T47D (cell line): ENCODE measurements around the gene PTPRE.
A peak's percentile ranks its signal among the peaks of the same experiment; 100 is the strongest.

Experiments
- DNase-seq, 2 experiments: peaks; one replicate each; pipeline versions ENCODE4 v3.0.0 to v3.0.0-alpha.2; 2011 to 2012; ENCODE audit warnings: low read depth in 1 of 2, low spot score in 1 of 2
- JUND ChIP-seq: IDR thresholded peaks from 2 replicates; pipeline ENCODE4 v1.6.1; 2012; ENCODE audit warnings: low read depth
- in situ Hi-C: cut with HindIII; loops from 2 replicates; pipeline ENCODE4 v1.10.0; 2016; ENCODE audit warnings: low sequenced_read_pairs, low pct_unique_long_range_greater_than_20kb

PTPRE gene

DNA sequence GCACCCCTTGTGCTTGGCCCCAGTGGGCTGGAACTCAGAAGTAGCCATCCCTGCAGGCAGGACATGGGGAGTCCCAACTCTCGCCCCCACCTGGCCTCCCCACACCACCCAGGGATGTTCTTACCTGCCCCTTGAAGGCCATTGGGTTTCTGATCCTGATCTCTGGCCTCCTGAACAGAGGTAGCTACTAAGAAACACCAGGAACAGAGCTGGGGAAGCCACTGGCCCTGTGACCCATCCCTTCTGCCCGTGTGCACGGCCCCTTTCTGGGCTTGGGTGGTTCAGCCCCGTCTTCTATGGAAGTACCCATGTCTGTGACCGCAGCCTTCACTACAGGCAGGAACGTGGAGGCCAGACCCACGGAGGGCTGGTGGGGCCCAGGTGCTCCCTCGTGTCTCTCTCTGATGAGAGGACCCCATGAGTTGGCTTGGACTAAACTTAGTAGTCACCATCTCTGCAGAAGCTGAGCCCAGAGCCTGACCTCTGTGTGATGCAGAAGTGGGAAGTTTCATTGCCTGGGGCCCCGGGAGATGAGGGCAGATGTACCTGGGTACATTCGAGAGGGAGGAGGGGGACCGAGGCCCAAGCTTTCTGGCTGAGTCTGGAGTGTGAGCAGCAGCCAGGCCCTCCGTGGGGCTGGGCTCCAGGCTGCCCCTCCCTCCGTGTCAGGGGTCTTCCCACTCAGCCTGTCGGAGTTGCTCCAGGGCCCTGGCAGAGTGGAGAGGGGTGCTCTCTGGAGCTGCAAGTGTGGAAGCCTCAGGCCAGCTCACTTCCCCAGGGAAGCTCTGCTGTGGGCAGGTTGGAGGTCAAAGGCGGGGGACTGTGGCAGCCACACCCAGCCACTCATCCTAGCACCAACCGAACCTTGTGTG lies 138.3 kb downstream of the PTPRE start:
- in situ Hi-C loops = no loop called here
- DNase-seq = no peak
- TF ChIP-seq JUND = no peak

DNA sequence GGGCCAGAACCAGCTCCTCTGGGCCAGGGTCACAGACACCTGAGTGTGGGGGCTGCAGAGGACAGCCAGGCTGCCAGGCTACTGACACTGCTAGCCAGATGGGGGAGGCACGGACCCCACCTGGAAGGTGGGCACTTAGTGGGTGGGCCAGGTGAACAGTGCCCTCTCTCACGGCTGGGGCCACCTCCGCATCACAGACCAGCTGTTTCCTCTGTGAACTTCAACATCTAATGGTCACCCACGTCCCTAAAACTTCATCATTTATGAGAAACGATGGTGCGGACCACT lies 138.9 kb downstream of the PTPRE start:
- in situ Hi-C loops = no loop called here
- no peak for TF ChIP-seq JUND
- DNase-seq = no peak

DNA sequence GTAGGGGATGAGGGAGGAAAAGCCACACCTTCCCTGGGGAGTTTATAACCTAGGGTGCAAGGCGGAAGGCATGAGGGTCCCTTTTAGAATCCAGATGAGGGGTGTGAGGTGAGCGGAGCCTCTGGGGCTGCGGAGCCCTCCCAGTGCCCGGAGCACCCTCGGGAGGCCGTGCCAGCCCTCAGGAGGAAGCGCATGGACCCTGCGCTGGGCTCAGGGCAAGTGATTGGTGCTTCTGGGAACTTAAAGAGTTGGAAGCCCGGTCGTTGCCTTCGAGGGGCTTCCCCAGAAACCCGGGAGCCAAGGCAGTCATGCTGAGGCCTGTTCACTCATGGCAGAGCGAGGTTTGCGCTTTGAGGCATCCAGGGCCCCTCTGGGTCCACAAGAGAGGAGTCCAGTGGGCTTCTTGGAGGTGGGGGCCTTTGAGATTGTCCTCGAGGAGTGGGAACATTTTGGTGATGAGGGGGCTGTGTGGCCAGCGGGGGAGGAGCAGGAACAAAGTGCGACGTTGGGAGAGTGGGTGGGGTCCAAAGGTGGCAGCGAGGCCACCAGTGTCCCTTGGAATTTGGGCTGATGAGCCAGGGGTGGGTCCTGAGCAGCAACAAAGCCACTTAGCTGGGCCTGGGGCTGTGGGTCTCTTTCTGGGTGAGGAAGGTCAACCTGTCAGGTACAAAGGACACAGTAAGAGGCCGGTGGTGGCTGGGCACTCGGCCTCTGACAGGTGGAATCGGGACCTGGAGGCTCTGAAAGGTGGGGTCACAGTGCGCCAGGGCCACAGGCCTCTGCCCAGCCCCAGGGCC lies 139.5 kb downstream of the PTPRE start:
- no peak for TF ChIP-seq JUND
- in situ Hi-C loops = no loop called here
- DNase-seq = no peak

DNA sequence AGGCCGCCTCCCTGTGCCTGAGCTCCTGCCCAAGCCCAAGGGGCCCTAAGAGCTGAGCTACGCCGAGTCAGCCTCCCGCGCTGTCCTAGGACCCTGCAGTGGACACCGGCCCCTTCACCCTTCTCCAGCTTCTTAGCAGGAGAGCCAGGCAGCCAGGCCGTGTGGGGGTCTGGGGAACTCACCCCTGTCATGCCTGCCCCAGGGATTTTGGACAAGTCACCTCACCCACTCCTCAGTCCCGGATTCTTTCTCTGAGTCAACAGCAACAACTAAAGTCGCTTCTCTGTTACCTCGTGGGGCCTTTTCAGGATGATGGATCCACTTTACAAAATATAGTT lies 140.0 kb downstream of the PTPRE start:
- DNase-seq = no peak
- no peak for TF ChIP-seq JUND
- in situ Hi-C loops = no loop called here

DNA sequence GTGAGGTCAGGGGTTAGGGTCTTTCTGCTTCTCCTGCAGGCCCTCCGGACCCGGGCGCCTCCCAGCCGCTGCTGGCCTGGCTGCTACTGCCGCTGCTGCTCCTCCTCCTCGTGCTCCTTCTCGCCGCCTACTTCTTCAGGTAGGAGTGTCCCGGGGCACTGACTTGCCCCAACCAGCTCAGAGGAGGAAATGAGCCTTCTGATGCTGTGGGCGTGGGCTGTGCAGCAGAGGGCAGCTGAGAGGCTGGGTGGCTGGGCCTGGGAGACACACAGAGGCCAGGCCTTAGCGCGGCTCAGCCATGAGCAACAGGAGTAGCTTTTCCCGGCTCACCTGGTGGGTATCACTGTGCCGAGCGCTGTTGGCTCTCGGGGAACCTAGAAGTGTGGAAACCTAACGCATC lies 140.4 kb downstream of the PTPRE start:
- peak; percentile 91 to 94 for DNase-seq
- in situ Hi-C loops = no loop called here
- no peak for TF ChIP-seq JUND

DNA sequence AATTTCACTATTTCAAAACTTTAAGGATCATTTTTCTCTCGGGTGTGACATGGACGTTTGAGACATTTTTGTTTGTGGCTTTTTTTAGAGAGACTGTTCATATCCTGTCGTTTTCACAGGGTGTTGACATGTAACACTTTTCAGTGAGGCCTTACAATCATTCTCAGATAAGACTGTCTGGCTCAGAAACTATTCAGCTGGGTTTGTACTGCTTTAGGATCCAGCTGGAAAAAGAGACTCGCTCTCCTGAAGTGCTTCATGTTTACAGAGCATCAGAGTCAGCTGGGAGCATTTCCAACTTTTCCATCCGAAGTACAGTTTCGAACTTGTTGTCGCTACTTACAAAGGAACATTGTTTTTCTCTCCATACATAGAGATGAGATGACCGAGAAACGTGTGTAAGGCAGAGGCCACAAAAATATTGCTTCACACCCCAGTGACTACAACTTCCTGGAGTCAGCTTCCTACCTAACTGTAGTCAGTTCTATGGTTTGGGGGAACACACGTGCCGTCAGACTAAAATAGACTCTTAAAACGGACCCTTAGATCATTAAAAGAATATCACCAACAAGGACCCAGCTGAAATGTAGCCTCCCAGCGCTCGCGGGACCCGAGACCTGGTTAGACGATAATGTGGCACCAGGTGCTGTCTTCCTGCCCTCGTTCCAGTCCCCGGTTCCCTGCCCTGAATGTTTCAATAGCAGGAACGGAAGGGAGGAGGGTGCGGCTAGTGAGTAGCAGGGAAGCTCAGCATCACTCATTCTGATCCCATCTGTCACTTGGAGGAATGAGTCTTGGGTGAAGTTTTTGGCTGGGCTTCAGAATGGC lies 141.3 kb downstream of the PTPRE start:
- DNase-seq = no peak
- no peak for TF ChIP-seq JUND
- in situ Hi-C loops = no loop called here

DNA sequence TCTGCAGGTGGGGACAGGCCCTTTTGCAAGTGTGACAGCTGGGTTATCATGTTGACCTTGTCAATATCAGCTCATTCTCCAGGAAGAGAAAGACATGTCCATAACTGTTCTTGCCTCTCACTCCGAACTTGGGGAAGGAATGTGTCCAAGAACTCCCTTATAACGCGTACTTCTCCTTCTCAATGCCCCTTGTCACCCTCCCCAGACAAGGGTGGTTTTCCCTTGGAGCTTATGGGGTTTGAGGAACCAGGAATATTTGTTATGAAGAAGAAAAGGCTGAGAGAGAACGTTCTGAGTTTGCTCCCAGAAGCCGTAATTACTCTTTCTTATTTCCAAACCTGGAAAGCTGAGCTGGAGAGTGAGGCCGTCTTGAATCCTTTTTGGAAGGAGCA lies 141.9 kb downstream of the PTPRE start:
- DNase-seq = no peak
- no peak for TF ChIP-seq JUND
- in situ Hi-C loops = no loop called here

DNA sequence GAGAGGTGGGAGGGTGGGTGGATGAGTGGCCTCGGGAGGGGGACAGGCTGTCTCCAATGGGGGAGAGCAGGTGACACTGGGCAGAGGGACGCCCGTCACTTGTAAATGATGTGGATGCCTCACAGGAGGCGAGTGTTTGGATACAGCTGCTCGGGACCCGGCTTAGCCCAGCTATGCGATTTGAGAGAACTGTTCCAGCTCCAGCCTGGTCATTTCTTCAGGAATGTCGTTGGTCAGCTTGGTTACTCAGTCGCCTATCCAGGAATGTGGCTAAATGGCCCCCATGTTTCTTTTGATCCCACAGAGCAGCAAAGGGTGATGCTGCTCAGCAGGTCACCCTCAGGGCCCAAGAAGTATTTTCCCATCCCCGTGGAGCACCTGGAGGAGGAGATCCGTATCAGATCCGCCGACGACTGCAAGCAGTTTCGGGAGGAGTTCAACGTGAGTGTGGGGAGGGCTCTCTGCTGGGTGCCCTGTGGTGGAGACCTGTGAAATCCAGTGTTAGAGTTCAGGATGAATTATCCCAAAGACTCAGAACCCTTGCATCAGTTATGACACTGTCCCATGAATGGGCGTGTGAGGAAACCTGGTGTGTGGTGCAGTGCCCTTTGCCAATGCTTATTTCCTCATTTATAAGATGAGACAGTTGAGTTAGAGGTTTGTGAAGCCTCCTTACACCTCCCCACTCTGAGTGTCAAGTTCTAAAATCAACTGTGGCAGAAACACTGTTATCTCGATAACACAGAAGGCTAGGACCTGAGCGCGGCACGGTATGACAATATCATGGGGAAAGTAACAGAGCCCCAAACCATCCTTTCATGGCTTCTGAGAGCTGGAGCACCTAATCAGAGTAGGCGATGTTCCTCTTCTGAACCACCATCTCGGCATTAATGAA lies 142.6 kb downstream of the PTPRE start:
- TF ChIP-seq JUND = no peak
- in situ Hi-C loops = no loop called here
- no peak for DNase-seq

DNA sequence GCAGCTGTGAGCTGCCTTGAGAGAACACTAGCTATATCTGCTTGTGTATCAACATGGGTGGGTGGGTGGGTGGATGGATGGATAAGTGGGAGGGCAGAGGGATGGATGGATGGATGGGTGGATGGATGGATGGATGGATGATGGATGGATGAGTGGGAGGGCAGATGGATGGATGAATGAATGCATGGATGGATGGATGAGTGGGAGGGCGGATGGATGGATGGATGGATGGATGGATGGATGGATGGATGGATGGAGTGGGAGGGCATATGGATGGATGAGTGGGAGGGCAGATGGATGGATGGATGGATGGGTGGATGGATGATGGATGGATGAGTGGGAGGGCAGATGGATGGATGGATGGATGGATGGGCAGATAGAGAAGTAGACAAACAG lies 143.2 kb downstream of the PTPRE start:
- no peak for TF ChIP-seq JUND
- no peak for DNase-seq
- in situ Hi-C loops = no loop called here

DNA sequence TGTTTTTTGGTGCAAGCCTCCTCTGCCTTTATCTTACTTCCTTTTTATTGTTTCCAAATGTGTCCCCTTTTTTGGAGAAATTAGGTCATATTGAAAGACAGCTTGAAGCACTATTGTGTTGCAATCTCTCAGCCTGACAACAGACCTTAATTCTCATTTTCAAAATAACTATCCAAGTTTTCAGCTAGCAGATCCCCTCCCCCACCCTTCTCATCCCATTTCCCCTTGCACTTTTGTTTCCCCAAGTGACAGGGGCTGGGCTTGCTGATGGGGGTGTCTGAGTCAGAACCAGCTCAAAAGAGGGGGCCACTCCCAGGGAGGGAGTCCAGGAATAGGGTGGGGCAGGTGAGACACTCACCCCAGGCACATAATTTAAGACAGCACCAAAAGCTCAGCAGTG lies 144.0 kb downstream of the PTPRE start:
- TF ChIP-seq JUND = no peak
- in situ Hi-C loops = no loop called here
- no peak for DNase-seq

DNA sequence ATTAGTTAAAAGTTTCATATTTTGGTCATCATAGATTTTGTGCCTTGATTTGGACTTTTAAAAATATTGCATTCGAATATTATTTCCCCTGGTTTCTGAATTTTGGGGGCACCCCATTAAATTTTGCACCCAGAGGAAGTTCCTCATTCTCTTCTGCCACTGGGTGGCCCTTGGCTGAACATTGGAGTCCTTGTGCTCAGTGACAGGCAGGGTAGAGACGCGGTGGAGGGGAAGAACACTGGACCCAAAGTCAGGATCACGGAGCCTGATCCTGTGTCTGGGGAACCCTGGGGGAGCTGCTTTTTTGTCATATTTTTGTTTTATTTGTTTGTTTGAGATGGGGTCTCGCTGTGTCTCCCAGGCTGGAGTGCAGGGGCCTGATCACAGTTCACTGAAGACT lies 144.6 kb downstream of the PTPRE start:
- DNase-seq = no peak
- TF ChIP-seq JUND = no peak
- in situ Hi-C loops = no loop called here

DNA sequence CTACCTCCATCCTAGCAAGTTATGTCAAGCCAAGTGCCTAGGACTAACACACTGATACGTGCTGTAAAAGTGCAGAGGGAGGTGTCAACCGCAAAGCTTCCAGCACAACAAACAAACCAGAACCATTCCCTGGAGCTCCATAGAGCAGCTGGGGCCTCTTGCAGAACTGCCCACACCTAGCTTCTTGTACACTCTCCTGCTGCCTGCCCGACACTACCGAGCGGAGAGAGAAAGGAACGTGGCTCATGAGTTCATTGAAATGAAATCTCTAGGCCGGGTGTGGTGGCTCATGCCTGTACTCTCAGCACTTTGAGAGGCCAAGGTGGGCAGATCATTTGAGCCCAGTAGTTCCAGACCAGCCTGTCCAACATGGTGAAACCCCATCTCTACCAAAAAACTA lies 145.8 kb downstream of the PTPRE start:
- no peak for DNase-seq
- in situ Hi-C loops = no loop called here
- no peak for TF ChIP-seq JUND
